ENCODE results near the gene PRLR.
A peak's percentile ranks its signal among the peaks of the same experiment; 100 is the strongest.

The PRLR gene

DNA sequence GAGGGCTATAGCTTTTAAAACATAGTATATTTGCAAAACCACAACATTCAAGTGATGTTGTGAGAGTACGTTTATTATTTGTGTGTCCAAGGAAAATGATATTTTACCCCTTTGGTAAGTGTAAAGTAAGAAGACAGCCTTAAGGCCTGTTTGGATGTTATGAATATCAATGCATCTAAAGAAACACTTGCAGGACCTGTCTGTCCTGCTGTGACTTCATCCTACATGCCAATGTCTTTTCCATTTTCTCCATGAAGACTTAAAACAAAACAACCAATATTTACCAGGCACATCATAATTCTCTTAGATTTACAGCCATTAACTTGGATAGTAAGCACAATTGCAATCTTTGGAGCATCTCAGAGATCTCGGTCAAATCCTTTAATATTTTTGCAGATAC, 29.0 kb downstream of the PRLR start:
- no peak for TF ChIP-seq ZBTB7A (IDR thresholded peaks at IDR 0.05; ENCODE audit: low read depth)
- no peak for TF ChIP-seq RAD21 (IDR thresholded peaks at IDR 0.05; ENCODE audit: low read depth)
- TF ChIP-seq, protein P1, sequence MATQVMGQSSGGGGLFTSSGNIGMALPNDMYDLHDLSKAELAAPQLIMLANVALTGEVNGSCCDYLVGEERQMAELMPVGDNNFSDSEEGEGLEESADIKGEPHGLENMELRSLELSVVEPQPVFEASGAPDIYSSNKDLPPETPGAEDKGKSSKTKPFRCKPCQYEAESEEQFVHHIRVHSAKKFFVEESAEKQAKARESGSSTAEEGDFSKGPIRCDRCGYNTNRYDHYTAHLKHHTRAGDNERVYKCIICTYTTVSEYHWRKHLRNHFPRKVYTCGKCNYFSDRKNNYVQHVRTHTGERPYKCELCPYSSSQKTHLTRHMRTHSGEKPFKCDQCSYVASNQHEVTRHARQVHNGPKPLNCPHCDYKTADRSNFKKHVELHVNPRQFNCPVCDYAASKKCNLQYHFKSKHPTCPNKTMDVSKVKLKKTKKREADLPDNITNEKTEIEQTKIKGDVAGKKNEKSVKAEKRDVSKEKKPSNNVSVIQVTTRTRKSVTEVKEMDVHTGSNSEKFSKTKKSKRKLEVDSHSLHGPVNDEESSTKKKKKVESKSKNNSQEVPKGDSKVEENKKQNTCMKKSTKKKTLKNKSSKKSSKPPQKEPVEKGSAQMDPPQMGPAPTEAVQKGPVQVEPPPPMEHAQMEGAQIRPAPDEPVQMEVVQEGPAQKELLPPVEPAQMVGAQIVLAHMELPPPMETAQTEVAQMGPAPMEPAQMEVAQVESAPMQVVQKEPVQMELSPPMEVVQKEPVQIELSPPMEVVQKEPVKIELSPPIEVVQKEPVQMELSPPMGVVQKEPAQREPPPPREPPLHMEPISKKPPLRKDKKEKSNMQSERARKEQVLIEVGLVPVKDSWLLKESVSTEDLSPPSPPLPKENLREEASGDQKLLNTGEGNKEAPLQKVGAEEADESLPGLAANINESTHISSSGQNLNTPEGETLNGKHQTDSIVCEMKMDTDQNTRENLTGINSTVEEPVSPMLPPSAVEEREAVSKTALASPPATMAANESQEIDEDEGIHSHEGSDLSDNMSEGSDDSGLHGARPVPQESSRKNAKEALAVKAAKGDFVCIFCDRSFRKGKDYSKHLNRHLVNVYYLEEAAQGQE (IDR thresholded peaks at IDR 0.05; ENCODE audit: low read depth) = no peak
- TF ChIP-seq, protein P2, sequence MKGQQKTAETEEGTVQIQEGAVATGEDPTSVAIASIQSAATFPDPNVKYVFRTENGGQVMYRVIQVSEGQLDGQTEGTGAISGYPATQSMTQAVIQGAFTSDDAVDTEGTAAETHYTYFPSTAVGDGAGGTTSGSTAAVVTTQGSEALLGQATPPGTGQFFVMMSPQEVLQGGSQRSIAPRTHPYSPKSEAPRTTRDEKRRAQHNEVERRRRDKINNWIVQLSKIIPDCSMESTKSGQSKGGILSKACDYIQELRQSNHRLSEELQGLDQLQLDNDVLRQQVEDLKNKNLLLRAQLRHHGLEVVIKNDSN (IDR thresholded peaks at IDR 0.05) = no peak

DNA sequence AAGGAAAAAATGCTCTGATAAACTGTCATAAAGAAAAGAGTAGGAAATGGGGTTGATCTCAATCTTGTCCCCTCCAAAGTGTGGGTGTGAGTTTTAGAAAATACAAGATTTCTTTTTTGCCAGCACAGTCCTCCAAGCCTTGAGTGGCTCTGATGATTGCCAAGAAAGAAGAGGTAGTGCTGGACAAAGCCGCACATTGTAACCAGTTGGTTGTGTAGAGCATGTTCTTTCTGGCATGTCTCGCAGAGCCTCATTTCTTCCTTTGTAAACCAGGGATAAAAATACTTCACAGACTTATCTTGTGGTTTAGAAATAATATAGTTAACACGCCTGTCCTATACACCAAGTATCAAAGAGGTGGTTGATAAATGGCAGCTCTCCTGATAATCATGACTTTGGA, 30.4 kb downstream of the PRLR start:
- TF ChIP-seq TEAD4 (IDR thresholded peaks at IDR 0.05) (no peak), EGR1 (IDR thresholded peaks at IDR 0.05) (no peak), YY1 (IDR thresholded peaks at IDR 0.05; ENCODE audit: low read depth) (no peak), CEBPB (IDR thresholded peaks at IDR 0.05) (no peak), CREB1 (IDR thresholded peaks at IDR 0.05; ENCODE audit: low read depth) (no peak), TCF12 (IDR thresholded peaks at IDR 0.05; ENCODE audit: low read depth) (no peak), EP300 (IDR thresholded peaks at IDR 0.05; ENCODE audit: borderline replicate concordance) (no peak), RAD21 (IDR thresholded peaks at IDR 0.05; ENCODE audit: low read depth) (no peak)
- TF ChIP-seq, protein P2 (IDR thresholded peaks at IDR 0.05) = no peak
- TF ChIP-seq, protein P1 (IDR thresholded peaks at IDR 0.05; ENCODE audit: low read depth) = no peak

DNA sequence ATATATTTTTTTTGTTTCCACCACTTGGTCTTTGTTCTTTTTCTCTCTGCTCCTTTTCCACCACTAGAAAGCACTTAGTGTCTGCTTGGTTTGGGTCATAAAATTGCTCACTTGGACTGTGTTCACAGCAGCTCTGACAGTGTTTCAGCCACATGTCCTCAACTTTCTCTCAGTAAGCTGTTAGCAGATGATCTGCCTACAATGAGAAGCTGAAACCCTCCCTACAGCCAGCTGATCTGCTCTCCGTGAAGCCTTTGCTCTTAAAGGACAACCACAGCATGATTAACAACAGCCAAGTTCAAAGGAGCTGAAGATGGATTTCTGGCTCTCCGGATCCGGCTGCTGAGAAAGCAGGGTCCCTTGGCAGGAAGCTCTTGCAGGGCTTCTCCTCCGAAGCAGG, 31.6 kb downstream of the PRLR start:
- TF ChIP-seq CREB1 (IDR thresholded peaks at IDR 0.05; ENCODE audit: low read depth) = no peak

DNA sequence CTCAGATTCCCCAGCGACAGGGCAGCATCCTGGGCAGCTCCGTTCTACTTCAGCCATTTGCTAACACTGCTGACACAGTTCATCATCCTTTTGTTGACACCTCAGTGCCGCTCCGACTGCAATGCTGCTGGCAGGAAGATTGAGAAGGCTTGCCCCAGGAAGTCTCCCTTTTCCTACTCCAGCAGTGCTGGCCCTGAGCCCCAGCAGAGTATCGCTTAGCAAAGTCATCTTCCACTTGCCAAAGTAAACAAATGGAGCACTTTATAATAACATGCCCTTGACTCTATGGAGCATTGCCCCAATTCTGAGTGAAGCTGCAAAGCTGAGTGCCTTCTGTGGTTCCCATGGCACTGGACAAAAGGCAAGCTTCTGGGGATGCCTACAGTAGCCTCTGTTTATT, 32.2 kb downstream of the PRLR start:
- TF ChIP-seq NFIC (IDR thresholded peaks at IDR 0.05) (peak; percentile 68), CREB1 (IDR thresholded peaks at IDR 0.05; ENCODE audit: low read depth) (no peak), TCF12 (IDR thresholded peaks at IDR 0.05; ENCODE audit: low read depth) (peak; percentile 34; the same call in 1 of the 2 replicates), FOXM1 (IDR thresholded peaks at IDR 0.05; ENCODE audit: borderline replicate concordance, low read depth) (no peak), EP300 (IDR thresholded peaks at IDR 0.05; ENCODE audit: borderline replicate concordance) (no peak), YY1 (IDR thresholded peaks at IDR 0.05; ENCODE audit: low read depth) (no peak), RAD21 (IDR thresholded peaks at IDR 0.05; ENCODE audit: low read depth) (no peak), TEAD4 (IDR thresholded peaks at IDR 0.05) (no peak), EGR1 (IDR thresholded peaks at IDR 0.05) (no peak), TAF1 (IDR thresholded peaks at IDR 0.05; ENCODE audit: low read depth) (no peak)
- TF ChIP-seq, protein P3, sequence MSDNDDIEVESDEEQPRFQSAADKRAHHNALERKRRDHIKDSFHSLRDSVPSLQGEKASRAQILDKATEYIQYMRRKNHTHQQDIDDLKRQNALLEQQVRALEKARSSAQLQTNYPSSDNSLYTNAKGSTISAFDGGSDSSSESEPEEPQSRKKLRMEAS (IDR thresholded peaks at IDR 0.05) = no peak
- TF ChIP-seq, protein P1 (IDR thresholded peaks at IDR 0.05; ENCODE audit: low read depth) = no peak

DNA sequence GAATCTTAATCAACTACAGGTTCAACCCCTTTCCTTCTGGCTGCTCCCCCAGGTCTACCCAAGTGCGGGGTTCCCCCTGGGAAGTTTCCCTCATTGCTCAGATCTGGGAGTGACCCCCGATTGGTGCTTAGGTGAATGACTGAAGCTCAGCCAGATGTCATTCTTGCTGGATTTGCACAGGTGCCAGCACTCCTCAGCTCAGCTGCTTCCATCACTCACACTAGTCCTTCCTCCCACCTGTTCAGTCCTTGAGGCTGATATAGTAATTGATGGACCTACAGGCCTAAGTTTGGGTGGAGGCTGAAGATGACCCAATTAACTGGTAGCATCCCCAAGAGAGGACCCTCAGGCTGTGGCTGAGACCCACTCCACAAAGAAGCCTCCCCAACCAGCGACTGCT, 32.9 kb downstream of the PRLR start:
- TF ChIP-seq, protein P3 (IDR thresholded peaks at IDR 0.05) = no peak
- TF ChIP-seq, protein P2 (IDR thresholded peaks at IDR 0.05) = no peak
- TF ChIP-seq, protein P1 (IDR thresholded peaks at IDR 0.05; ENCODE audit: low read depth) = no peak
- TF ChIP-seq CEBPB (IDR thresholded peaks at IDR 0.05) (no peak), YY1 (IDR thresholded peaks at IDR 0.05; ENCODE audit: low read depth) (no peak), EGR1 (IDR thresholded peaks at IDR 0.05) (no peak), EP300 (IDR thresholded peaks at IDR 0.05; ENCODE audit: borderline replicate concordance) (no peak), NFIC (IDR thresholded peaks at IDR 0.05) (no peak), TCF12 (IDR thresholded peaks at IDR 0.05; ENCODE audit: low read depth) (no peak), FOXM1 (IDR thresholded peaks at IDR 0.05; ENCODE audit: borderline replicate concordance, low read depth) (no peak), TEAD4 (IDR thresholded peaks at IDR 0.05) (no peak), ZBTB7A (IDR thresholded peaks at IDR 0.05; ENCODE audit: low read depth) (no peak), RAD21 (IDR thresholded peaks at IDR 0.05; ENCODE audit: low read depth) (no peak), TAF1 (IDR thresholded peaks at IDR 0.05; ENCODE audit: low read depth) (no peak), CREB1 (IDR thresholded peaks at IDR 0.05; ENCODE audit: low read depth) (no peak)

Data from Ishikawa (cell line).